ENCODE results near the gene MTMR12. TPM values are rescaled to one million over a fixed set of nuclear protein-coding genes. Genes with fewer than 3 reads are reported as not detected.
A peak's percentile ranks its signal among the peaks of the same experiment; 100 is the strongest.
"Not testable (repeated sequence)": the region's sequence is repeated elsewhere in the genome, so short reads cannot be mapped to it uniquely, and the experiment has no call there.

MTMR12 gene
- total RNA-seq, 1 experiment from 2014 or later = 16.0 TPM

DNA sequence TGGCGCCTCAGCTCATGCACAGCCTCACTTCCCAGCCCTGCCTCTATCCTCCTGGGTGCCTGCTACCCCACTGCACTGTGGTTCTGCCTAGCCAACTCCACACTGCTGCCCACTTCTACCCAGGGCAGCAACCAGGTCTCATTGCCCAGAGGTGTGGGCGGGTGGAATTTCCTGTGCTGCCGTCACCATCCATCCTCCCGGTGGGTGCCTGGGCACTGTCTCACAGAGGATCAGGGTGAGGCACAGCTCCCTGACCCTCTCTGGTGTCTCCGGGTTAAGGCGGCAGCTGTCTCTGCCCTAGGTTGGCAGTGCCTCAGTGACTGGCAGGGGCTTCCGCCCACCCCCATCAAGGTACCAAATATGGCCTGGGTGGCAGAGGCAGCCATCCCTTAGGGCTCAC, 4.3 kb upstream of the MTMR12 start:
- H3K9me2 ChIP-seq (replicated peaks; ENCODE audit: low read length) = no peaks in the 10 kb centered on the region
- no TSS peak for BruUV-seq (replicated peaks)
- no peaks in the 10 kb centered on the region for H3K4me1 ChIP-seq (ENCODE audit: insufficient read depth, low read length)
- no peak overlapping the region for H3K27ac ChIP-seq (ENCODE audit: low read length)
- ATAC-seq (no peak), DNase-seq (no peak)
- H3K27me3 ChIP-seq (ENCODE audit: low read length) = no peaks in the 10 kb centered on the region
- H3K36me3 ChIP-seq (ENCODE audit: low read depth, low read length) = no peaks in the 10 kb centered on the region
- CTCF ChIA-PET = no interaction called here
- peaks cover 4% of the 10 kb centered on the region for H3K79me2 ChIP-seq (ENCODE audit: low read length)
- no peak overlapping the region for H3K4me2 ChIP-seq (ENCODE audit: low read length)
- TF ChIP-seq, protein P1, sequence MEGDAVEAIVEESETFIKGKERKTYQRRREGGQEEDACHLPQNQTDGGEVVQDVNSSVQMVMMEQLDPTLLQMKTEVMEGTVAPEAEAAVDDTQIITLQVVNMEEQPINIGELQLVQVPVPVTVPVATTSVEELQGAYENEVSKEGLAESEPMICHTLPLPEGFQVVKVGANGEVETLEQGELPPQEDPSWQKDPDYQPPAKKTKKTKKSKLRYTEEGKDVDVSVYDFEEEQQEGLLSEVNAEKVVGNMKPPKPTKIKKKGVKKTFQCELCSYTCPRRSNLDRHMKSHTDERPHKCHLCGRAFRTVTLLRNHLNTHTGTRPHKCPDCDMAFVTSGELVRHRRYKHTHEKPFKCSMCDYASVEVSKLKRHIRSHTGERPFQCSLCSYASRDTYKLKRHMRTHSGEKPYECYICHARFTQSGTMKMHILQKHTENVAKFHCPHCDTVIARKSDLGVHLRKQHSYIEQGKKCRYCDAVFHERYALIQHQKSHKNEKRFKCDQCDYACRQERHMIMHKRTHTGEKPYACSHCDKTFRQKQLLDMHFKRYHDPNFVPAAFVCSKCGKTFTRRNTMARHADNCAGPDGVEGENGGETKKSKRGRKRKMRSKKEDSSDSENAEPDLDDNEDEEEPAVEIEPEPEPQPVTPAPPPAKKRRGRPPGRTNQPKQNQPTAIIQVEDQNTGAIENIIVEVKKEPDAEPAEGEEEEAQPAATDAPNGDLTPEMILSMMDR (conservative IDR thresholded peaks at IDR 0.05; ENCODE audit: low read depth, low read length) = no peak
- TF ChIP-seq EZH2phosphoT487 (IDR thresholded peaks at IDR 0.05; ENCODE audit: borderline replicate concordance, low read length) = no peak
- no peak for TF ChIP-seq EZH2 (IDR thresholded peaks at IDR 0.05; ENCODE audit: low read length, unreplicated experiment)
- no peak overlapping the region for H3K9ac ChIP-seq (ENCODE audit: low read length)
- POLR2A ChIA-PET (ENCODE audit: unreplicated experiment) = no interaction called here
- H2AFZ ChIP-seq (ENCODE audit: low read length) = no peak overlapping the region
- H3F3A ChIP-seq (ENCODE audit: low read length, unreplicated experiment) = no peaks in the 10 kb centered on the region
- 0 out of 2 replicates have a peak, but pooled peaks cover 8% of the 10 kb centered on the region for H3K9me3 ChIP-seq (ENCODE audit: low read length)
- no peak overlapping the region for H3K4me3 ChIP-seq (ENCODE audit: low read length)
- intact Hi-C loops (cut with micrococcal nuclease) = no loop called here
- no peaks in the 10 kb centered on the region for H4K20me1 ChIP-seq (ENCODE audit: low read length)

DNA sequence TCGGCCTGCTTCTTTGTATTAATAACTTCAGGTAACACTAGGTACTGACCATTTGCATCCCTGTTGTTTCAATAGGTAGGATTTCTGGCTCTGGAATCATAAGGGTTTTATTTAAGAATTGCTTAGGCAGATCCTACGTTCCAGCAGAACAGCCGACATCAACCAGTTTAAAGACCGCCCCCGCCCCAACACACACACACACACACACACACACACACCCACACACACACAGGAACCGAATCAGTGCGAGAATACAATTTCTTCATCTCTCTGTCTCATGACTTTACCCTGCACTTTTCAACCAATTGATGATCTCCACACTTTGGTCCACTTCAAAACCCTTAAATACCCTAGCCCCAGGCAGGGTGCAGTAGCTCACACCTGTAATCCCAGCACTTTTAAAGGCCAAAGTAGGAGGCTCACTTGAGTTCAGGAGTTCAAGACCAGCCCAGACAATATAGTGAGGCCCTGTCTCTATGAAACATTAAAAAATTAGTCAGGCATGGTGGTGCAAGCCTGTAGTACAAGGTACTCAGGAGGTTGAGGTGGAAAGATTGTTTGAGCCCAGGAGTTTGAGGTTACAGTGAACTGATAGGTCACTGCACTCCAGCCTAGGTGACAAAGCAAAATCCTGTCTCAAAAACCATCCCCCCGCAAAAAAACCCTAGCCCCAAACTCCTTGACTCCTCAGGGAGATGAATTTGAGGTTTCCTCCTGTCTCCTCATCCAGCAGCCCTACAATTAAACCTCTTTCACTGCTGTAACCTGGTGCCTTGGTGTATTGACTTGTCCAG, 2.7 kb upstream of the MTMR12 start:
- Histone ChIP-seq H3K9ac (ENCODE audit: low read length) (no peak overlapping the region), H3K79me2 (ENCODE audit: low read length) (peaks cover 20% of the 10 kb centered on the region), H3K9me2 (replicated peaks; ENCODE audit: low read length) (no peaks in the 10 kb centered on the region), H3K4me3 (ENCODE audit: low read length) (no peak overlapping the region), H3K4me1 (ENCODE audit: insufficient read depth, low read length) (peaks cover 9% of the 10 kb centered on the region; the same call in 1 of the 2 replicates), H3F3A (ENCODE audit: low read length, unreplicated experiment) (no peaks in the 10 kb centered on the region), H3K4me2 (ENCODE audit: low read length) (no peak overlapping the region), H3K36me3 (ENCODE audit: low read depth, low read length) (no peaks in the 10 kb centered on the region), H3K27ac (ENCODE audit: low read length) (no peak overlapping the region), H2AFZ (ENCODE audit: low read length) (no peak overlapping the region), H4K20me1 (ENCODE audit: low read length) (peaks cover 7% of the 10 kb centered on the region), H3K9me3 (ENCODE audit: low read length) (no peaks in the 10 kb centered on the region), H3K27me3 (ENCODE audit: low read length) (no peaks in the 10 kb centered on the region)
- intact Hi-C loops (cut with micrococcal nuclease) = no loop called here
- CTCF ChIA-PET = no interaction called here
- DNase-seq (no peak), ATAC-seq (no peak)
- TF ChIP-seq EZH2 (IDR thresholded peaks at IDR 0.05; ENCODE audit: low read length, unreplicated experiment) = no peak
- TF ChIP-seq, protein P1 (conservative IDR thresholded peaks at IDR 0.05; ENCODE audit: low read depth, low read length) = no peak
- no peak for TF ChIP-seq EZH2phosphoT487 (IDR thresholded peaks at IDR 0.05; ENCODE audit: borderline replicate concordance, low read length)
- POLR2A ChIA-PET (ENCODE audit: unreplicated experiment) = no interaction called here
- BruUV-seq (replicated peaks) = no TSS peak

DNA sequence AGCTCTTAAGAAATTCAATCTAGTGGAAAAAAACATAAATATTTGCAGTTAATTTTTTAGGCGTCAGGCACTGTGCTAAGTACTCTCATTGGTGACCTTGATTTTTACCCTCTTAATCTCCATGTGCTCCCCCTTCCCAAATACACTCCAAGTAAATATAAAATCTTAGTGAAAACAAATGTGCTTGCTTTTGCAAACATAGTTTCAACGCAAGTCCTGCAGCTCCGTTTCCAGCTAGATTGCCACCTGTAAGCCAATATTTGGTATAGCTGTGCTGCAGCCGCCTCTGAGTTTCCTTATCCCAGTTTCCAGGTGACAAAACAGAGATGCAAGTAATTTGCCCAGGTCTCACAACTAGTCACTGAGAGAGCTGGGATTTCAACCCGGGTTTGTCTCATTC, 1.9 kb upstream of the MTMR12 start:
- ChIA-PET CTCF (interaction anchor here (0.6 kb wide), 1 partner anchor 71 kb away, joined by 7 read pairs; no protein-coding TSS in a partner anchor), POLR2A (ENCODE audit: unreplicated experiment) (no interaction called here)
- Histone ChIP-seq H3K4me2 (ENCODE audit: low read length) (no peak overlapping the region), H2AFZ (ENCODE audit: low read length) (no peak overlapping the region), H3F3A (ENCODE audit: low read length, unreplicated experiment) (no peaks in the 10 kb centered on the region), H3K4me3 (ENCODE audit: low read length) (no peak overlapping the region), H3K79me2 (ENCODE audit: low read length) (peaks cover 28% of the 10 kb centered on the region), H3K36me3 (ENCODE audit: low read depth, low read length) (no peaks in the 10 kb centered on the region), H3K27ac (ENCODE audit: low read length) (no peak overlapping the region), H3K9ac (ENCODE audit: low read length) (no peak overlapping the region), H3K9me2 (replicated peaks; ENCODE audit: low read length) (no peaks in the 10 kb centered on the region), H3K4me1 (ENCODE audit: insufficient read depth, low read length) (peaks cover 9% of the 10 kb centered on the region; the same call in 1 of the 2 replicates), H3K27me3 (ENCODE audit: low read length) (no peaks in the 10 kb centered on the region), H3K9me3 (ENCODE audit: low read length) (no peaks in the 10 kb centered on the region), H4K20me1 (ENCODE audit: low read length) (peaks cover 7% of the 10 kb centered on the region)
- intact Hi-C loops (cut with micrococcal nuclease) = no loop called here
- no peak for TF ChIP-seq EZH2phosphoT487 (IDR thresholded peaks at IDR 0.05; ENCODE audit: borderline replicate concordance, low read length)
- TF ChIP-seq, protein P1 (conservative IDR thresholded peaks at IDR 0.05; ENCODE audit: low read depth, low read length) = no peak
- TF ChIP-seq EZH2 (IDR thresholded peaks at IDR 0.05; ENCODE audit: low read length, unreplicated experiment) = no peak
- BruUV-seq (replicated peaks) = TSS peak; percentile 23
- no peak for DNase-seq
- no peak for ATAC-seq

DNA sequence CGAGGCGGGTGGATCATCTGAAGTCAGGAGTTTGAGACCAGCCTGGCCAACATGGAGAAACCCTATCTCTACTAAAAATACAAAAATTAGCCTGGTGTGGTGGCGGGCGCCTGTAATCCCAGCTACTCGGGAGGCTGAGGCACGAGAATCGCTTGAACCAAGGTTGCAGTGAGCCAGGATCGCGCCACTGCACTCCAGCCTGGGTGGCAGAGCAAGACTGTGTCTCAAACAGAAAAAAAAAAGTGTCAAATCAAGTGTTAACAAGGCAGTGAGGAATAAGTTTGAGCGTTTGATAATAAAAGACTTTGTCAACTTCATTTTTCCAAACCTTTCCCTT, 1.4 kb upstream of the MTMR12 start:
- DNase-seq; H3K36me3 ChIP-seq (ENCODE audit: low read depth, low read length); CTCF ChIA-PET; H3K27ac ChIP-seq (ENCODE audit: low read length); H3K9ac ChIP-seq (ENCODE audit: low read length); H3K4me2 ChIP-seq (ENCODE audit: low read length); H3K9me3 ChIP-seq (ENCODE audit: low read length); ATAC-seq; BruUV-seq (replicated peaks); H4K20me1 ChIP-seq (ENCODE audit: low read length); H3F3A ChIP-seq (ENCODE audit: low read length, unreplicated experiment); H3K4me3 ChIP-seq (ENCODE audit: low read length); H3K27me3 ChIP-seq (ENCODE audit: low read length); H2AFZ ChIP-seq (ENCODE audit: low read length); intact Hi-C loops (cut with micrococcal nuclease); POLR2A ChIA-PET (ENCODE audit: unreplicated experiment); H3K4me1 ChIP-seq (ENCODE audit: insufficient read depth, low read length); H3K9me2 ChIP-seq (replicated peaks; ENCODE audit: low read length): not testable (repeated sequence)
- H3K79me2 ChIP-seq (ENCODE audit: low read length) = peaks cover 33% of the 10 kb centered on the region

Measured in PC-3 (cell line).